DMS153 treated with DMSO at 0.1 percent for 48 hours (cell line): ENCODE measurements around the gene HSD17B4.
"Not testable (repeated sequence)": the region's sequence is repeated elsewhere in the genome, so short reads cannot be mapped to it uniquely, and the experiment has no call there.

ENCODE experiments used
- DNase-seq: peaks from one replicate; lab custom pipeline; 2025; ENCODE audit not compliant: unreplicated experiment; lab: John Stamatoyannopoulos, UW

Gene HSD17B4

DNA sequence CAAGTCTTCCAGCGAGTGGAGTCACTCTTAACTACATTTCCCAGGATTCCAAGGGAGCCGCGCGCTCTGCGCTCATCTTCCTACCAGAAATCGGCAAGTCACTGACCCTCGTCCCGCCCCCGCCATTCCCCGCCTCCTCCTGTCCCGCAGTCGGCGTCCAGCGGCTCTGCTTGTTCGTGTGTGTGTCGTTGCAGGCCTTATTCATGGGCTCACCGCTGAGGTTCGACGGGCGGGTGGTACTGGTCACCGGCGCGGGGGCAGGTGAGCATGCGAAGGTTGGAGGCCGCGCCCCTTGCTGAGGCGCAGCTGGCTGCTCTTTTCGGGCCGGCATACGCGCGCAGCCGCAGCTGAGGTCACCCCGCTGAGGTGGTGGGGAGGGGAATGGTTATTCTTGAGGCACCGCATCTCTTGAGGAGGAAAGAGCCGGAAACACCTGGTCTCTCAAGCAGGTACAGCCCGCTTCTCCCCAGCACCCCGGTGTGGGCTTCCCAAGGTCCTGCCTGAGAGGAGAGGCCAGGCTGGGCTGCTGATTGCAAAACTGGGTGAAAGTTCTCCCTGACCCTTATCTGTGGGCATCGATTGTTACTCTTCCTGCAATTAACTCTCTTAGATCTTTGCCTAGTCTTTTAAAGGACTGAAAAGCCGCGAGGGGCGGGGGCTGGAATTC is at the start of gene HSD17B4:
HSD17B4 (plus strand) TSS at position 125 of the 667 bp plus-strand sequence; CDS start at position 204, 79 bp downstream.
- DNase-seq: peak; percentile 42

DNA sequence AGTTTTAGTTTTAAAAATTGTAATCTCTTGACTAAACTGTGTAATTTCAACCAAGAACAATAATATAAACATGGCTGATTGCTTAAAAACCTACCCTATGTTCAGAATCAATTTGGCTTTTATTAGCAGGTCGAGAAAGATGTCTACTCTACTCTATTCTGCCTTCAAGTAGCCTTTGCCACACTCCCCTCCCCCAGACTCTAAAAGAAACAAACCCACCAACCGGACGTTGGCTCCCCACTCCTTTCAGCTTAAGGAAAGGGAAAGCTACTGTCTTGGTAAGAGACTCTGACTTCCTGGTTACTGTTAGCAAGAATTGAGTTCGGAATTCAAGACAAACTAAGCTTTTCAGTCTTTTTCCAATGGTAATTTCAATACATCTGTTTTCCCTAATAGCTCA is 49.7 kb upstream of the HSD17B4 start:
- DNase-seq: no peak

DNA sequence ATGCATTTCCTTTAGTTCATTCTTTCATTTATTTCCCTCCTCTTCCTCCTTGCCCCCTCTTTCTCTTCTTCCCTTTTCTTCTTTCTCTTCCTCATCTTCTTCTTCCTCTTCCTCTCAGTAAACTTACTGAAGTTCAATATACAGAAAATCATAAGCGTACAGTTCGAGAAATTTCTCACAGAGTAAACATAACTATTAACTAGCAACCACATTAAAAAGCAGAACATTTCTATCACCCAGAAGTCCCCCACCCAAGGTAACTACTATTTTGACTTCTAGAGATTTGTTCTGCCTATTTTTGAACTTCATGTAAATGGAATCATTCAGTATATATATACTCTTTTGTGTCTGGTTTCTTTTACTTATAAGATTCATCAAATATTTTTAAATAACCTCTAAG is 48.3 kb upstream of the HSD17B4 start:
- DNase-seq: no peak

GRCh38 chr5:119405419-119405818 is 46.9 kb upstream of the HSD17B4 start:
- no peak for DNase-seq

DNA sequence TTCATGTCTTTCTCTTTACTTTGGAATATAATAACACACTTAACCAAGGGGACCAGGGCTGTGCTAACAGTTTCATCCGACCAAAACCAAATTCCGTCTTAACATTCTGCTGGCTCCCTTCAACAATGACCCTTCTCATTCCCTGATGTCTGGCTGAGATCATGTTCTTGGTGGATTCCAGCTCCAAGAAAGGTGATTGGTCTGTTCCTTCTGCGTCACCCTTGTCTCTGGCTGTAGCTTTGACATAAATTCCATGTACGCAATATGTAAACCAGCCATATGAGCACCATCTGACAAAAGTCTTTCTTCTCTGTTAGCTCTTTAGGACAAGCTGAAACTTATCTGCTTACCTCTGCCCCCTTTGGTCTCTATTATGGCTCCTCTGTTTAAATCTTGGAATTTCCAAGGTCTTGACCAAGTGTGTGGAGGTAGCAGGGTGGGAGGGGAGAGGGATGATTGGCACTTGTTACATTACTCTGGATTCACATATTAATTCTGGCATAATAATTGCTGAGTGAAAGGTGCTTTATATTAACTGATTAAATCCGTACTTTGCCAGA is 45.7 kb upstream of the HSD17B4 start:
- DNase-seq: no peak

DNA sequence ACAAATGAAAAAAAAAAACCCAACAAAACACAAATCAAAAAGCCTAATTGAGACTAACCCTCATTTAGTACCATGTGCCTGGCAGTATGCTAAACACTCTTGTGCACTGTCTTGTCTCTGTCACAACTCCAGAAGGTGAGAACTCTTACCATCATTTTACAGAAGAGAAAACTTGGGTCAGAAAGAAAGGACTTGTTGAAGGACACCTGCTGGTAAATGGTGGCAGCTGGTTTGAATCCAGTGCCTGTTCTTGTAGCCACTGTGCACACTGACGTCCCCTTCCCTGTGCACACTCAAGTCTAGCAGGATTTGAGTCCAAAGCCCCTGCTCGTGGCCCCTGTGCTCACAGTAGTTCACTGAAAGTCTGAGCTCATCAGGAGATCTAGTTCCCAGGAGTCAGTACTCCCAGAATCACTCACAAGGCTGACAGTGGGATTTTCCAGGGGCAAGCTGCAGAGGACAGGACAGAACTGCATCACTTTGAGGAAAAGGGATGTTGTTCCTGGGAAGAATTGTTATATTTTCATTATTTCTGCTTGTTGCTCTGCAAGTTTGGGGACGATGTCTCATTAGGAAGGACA is 43.0 kb upstream of the HSD17B4 start:
- no peak for DNase-seq

- no peak for DNase-seq
Observed at GRCh38 chr5:119410448-119411159, 41.7 kb upstream of the HSD17B4 start.

DNA sequence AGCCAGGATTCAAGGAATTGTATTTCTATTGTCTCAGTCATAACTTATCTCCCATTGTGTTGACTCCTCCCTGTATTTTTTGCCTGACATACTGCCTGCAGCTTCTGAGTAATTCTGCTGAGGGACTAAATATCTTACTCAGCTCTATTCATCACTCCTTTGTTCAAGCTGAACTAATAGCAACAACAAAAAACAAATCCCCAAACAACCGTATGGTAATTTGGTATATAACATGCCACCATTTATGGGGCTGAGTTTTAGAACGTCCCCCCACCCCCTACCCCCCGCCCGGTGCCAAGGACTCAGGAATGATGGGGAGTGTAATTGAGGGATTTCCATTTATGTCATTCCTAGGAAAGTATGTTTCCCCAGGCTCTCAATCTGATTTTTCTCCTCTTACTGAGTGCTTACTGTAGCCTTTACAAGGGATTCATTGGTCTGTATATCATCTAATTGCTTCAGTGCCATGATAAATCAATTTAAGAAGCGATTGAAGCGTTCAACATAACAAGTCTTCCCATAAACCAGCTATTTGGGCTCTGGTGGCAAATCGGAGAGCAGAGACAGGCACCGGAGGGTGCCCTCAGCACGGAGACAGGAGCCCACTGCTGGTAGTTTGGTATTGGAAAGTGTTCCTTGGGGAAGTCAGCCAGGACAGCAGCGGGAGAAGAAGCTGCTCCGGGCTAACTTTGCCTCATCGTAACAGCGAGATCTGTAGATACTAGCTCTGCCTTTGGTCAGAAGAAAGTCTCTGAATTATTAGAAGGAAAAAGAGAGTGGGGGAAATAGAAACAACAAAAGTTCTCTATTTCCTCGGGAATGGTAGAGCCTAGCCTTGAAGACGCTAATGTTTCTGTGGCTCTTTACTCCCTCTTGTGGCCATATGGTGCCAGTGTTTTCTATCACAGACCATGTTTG is 40.7 kb upstream of the HSD17B4 start:
- DNase-seq: peak; percentile 29

DNA sequence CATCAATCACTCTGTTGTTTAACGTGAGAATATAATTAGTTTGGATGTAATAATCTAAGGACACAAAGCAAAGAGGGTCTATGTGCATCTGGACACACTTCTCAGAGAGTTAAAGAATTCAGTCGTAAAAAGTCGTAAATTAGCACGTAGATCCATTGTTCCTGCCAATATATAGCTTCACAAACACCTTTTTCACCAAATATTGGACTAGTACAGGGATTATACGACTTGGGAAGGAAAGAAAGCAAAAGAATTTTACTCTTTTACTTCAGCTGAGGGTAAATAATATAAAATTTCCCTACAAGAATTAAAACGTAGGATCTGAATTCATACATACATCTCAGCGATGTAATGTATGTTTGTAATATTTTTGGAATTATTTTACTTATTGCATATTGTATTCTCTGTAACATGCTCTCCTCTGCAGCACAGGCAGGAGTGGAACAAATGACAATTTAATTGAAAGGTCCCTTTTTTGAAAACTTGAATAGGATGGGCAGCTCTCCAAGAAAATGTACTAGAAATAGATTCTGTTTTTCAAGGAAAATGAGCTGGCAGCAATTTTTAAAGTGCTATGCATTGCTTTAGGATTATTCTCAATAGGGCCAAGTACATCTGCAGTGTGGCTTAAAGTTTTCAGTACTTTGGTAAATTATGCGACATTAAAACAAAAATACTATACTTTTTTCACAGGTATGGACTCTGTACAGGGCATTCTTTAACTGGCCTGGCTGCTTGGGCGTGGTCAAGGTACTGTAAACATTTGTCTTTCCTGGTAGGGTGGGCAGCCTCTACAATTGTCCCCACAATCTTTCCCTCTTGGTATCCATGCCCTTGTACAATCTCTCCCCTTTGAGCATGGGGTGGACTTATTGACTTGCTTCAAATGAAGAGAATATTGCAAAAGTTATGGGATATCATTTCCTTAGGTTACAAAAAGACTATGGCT is 39.7 kb upstream of the HSD17B4 start:
- no peak for DNase-seq

- not testable (repeated sequence) for DNase-seq
Observed at GRCh38 chr5:119414124-119414734, 38.1 kb upstream of the HSD17B4 start.

DNA sequence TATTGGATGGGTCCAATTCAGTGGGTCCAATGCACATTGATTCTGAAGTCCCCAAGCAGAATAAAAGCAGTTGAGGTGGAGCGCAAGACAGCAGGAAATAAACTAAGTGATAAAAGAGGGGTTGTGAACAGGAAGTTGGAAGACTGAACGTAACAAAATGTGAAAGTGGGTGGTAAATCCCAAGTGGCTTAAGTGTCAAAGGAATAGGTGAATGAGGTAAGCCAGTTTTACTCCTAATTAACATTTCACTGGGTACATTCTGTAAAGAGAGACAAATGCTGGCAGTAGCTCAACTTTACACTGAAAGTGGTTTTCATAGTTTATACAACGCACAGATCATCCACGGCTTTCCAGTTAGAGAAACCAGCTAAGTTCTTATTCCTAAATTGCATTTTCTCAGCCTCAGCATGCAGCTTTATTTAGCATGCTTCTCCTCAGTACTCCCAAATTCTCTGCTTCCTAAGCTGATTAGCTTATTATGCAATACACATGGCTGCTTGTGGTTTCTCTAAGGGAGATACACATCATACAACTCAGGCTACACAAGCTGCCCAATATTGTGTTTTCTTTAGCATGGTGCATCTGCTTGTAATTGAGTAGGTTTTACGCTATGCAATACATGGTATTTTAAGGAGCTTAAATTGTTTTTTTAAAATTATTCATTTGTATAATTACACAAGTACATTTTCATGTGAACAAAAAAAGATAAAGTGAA is 34.2 kb upstream of the HSD17B4 start:
- DNase-seq: no peak

DNA sequence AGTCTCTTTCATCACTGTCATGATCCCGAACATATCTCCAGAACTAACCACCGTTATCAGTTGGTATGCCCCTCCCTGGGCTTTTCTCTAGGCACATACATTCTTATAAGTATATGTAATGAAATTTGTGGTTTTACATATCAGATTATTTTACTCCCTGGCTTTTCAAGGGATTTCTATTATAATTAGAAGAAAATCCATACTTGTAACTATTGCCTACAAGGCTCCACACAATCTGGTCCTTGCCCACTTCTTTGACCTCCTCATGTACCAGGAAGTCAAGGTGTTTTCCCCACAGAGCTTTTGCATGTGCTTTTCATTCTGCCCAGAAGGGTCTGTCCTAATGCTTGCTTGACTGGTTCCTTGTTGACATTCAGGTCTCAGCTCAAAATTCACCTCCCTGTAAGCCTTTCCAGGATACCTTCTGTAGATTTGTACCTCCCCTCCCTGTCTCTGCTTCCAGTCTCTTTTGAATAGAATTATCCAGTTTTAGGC is 33.6 kb upstream of the HSD17B4 start:
- DNase-seq: no peak

GRCh38 chr5:119420169-119420568 is 32.1 kb upstream of the HSD17B4 start:
- no peak for DNase-seq

- DNase-seq: no peak
Observed at GRCh38 chr5:119426057-119426456, 26.2 kb upstream of the HSD17B4 start.

GRCh38 chr5:119427060-119427459 is 25.2 kb upstream of the HSD17B4 start:
- no peak for DNase-seq

DNA sequence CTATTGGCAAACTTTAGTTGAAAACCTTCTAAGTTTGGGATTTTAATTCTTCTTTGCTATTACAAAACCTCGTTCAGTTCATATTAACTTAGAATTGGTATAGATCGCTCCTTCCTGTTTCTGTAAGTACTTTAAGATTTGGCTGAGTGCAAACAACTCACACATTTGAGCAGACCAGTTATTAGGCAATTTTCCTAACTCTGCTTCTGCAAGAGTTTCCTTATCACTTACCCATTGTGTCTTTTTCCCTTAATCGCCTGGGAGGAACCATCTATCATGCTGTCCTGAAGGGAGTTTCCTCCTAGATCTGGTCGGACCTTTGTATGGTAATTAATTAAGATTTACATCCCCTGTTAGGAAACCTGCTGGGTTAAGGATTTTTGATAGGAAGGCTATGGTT is 24.7 kb upstream of the HSD17B4 start:
- DNase-seq: not testable (repeated sequence)

DNA sequence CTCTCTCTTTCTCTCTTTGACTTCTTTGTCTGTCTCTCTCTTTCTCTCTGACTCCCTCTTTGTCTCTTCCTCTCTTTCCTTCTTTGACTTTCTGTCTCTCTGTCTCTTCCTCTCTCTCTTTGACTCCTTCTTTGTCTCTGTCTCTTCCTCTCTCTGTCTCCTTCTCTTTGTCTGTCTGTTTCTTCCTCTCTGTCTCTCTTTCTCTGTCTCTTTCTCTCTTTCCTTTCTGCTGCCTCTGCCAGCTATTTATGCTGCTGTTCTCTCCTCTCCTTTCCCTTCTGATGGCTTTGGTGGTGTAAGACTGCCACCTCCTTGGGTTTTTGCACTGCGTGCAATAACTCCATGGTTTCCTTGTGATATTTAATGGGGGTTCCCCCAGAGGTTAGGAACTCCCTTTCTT is 24.1 kb upstream of the HSD17B4 start:
- not testable (repeated sequence) for DNase-seq

DNA sequence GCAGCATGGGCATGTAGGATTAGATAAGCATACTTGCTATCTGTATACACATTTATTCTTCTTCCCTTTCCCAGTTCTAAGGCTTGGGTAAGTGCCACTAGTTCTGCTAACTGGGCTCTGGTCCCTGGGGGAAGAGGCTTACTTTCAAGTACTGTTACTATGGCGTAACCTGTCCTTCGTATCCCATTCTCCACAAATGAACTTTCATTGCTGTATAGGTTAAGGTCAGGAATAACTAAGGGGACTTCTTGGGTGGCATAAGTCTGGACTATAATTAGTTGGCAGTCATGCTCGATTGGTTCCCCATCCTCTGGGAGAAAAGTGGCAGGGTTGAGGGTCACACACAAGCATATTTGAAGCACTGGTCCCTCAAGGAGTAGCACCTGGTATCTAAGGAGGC is 23.7 kb upstream of the HSD17B4 start:
- DNase-seq: not testable (repeated sequence)
